NCI-H526 (cell line): ENCODE measurements around the gene WHRN.

Experiments
- DNase-seq, 2 experiments: peaks; one replicate each; lab custom pipeline; 2025; lab: John Stamatoyannopoulos, UW

The WHRN gene

DNA sequence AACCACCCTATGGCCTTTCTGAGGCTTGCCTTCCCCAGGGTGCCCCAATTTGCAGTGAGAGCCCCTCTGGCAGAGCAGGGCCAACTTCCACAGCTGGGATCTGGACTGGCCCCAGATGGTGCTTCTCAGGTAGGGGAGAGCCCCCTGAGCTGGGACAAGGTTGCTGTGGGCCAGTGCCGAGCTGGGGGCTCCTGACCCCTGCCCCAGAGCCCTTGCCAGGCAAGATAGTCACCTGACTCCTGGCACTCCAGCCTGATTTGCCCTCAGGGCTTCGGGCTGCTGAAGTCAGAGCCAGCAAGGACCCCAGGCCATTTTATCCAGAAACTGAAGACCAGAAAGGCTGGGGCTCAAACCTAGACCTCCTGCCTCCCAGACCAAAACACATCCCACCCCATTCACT lies 84.1 kb downstream of the WHRN start:
- DNase-seq, result no peak

DNA sequence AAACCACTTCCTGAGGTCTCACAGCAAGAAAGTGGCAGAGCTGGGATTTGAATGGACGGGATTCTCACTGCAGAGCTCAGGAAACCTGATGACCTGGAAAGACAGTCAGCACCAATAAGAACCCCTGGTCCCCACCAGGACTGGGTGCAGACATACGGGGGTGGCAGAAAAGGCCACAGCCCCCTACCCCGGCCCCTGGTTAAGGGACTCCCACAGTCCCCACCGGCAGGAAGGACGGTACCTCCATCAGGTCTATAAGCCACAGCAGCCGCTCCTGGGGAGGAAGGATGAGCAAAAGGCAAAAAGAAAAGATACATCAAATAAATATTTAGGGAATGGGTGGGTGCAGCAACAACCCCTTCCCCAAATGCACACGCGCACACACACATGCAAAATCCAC lies 85.5 kb downstream of the WHRN start:
- DNase-seq, result no peak

DNA sequence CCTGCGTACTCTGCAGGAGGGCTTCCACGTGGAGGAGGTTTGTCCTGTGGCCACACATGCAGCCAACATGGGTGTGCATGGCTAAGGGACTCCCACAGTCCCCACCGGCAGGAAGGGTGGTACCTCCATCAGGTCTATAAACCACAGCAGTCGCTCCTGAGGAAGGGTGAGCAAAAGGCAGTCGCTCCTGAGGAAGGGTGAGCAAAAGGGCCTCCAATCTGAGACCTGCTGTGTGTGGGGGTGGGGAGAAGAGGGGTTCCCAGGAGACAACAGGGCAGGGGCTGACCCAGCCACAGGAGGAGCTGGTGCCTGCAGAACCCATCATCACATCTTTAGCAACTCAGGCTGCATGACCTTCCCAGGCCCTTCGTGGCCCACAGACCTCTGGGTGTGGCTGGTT lies 87.2 kb downstream of the WHRN start:
- no peak for DNase-seq

DNA sequence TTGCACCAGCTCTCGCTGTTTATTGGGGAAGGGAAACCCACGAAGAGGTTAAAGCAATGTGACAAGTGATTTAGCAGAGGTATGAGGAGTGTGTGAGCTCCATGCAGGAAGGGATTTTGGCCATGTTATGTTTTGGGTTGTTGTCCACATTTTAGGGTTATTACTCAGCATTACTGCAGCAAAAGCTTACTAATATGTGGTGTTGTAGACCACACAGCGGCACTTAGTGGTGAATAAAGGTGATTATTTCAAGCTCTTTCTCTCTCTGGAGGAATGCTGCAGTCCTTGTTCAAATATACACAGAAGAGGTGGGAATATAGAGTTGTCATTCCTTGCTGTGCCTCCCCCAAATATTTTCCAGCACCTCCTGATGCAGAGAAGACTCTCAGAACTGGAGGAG lies 87.8 kb downstream of the WHRN start:
- no peak for DNase-seq

DNA sequence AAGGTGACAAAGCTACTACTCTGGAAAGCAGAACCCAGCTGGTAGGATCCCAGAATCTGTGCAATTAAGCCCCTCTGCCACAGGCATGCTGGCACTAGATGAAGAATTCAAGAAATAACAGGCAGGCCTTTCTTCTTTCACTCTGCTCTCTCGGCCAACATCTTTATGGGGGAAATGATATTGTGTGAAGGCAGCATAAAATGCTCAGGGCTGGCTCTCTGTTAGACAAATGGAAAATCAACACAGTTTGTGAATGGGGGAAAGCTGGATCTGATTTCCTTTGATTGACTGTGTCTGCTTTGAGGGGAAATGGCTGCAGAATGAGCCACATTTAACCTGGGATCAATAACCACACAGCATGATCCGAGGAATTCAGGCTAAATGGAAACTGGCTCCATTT lies 88.4 kb downstream of the WHRN start:
- DNase-seq, result no peak

DNA sequence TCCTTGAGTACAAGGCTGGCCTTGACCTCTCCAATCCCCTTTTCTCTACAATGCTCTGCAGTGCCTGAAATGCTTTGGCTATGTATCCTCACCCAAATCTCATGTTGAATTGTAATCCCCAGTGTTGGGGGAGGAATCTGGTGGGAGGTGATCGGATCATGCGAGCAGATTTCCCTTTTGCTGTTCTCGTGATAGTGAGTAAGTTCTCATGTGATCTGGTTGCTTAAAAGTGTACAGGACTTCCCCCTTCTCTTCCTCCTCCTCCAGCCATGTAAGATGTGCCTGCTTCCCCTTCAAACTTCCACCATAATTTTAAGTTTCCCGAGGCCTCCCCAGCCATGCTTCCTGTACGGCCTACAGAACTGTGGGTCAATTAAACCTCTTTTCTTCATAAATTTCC lies 89.0 kb downstream of the WHRN start:
- DNase-seq, result no peak

DNA sequence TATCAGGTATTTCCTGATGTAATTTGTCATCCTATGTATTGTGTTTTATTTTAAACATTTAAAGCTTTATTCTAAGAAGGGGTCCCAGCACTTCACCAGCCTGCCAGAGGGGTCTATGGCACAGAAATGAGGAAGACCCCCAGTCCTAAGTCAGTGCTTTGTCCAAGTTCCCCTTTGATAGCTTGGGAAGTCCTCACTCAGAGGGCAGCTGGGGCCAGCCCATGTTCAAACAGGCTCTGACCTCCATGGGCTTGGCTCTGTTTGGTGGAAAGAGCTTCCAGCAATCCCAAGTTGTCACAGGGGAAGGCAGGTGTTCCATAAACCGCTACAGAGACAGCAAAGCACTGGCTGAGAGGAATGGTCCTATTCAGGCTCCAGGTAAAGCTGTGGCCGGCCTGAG lies 90.9 kb downstream of the WHRN start:
- no peak for DNase-seq

DNA sequence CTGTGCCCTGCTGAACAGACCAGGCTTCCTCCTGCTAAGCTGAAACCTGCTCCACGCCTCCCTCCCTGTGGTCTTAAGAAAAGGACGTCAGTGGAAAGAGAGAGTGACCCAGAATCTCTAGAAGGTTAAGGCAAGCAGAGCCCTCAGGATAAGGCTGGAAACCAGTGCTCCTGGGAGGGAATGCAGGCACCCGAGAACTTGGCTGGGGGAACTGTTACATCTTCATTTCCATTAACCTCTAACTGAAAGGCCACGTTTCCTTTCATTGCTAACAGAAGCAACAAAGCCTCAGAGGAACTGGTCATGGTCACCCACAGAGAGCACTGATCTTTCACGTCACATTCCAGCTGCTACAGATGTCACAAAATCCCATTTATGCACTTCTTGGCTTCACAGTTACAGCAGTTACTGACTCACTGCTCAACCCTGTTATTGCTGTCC lies 91.4 kb downstream of the WHRN start:
- no peak for DNase-seq

DNA sequence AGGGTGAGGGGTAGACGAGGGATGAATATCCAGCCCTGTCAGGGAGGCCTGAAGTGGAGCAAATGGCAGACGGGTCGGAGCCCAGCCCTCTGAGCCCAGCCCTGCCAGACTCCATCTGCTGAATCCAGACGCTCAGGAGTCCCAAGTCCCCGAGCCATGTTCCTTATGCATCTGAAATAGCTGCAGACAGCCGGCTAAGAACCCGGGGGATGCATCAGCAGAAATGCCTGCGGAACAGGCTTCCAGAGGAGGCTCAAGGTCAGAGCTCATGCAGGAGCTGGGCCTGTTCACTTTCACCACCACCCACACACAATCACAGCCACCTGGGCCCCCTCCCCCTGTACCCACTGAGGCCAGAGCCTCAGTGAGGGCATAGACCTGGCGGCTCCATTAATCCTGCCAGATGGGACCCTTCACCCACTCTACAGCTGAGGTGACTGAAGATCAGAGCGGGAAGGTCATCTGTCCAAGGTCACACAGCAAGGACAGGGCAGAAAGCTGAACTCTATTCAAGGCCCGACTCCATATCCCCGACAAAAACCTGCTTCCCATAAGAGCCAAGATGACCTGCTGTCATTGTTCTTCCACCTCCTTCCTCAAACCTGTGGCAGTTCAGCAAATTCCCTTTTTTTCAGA lies 93.1 kb downstream of the WHRN start:
- no peak for DNase-seq

DNA sequence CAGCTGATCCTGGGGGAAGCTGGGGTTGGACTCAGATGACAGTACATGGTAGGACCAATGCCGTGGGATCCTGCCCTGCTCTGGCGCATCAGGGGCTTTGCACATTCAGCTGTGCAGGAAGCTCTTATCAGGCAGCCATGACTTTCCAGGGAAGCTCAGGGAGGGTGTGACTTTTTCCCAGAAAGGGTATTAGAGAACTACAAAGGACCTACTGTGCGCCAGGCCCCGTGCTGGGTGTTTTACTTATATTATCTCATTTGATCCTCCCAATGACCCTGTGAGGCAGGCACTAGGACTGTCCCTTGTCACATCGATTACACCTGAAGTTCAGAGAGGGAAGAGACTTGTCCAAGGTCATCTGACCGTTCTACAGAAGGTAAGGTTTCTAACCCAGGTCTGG lies 93.8 kb downstream of the WHRN start:
- DNase-seq, result no peak

DNA sequence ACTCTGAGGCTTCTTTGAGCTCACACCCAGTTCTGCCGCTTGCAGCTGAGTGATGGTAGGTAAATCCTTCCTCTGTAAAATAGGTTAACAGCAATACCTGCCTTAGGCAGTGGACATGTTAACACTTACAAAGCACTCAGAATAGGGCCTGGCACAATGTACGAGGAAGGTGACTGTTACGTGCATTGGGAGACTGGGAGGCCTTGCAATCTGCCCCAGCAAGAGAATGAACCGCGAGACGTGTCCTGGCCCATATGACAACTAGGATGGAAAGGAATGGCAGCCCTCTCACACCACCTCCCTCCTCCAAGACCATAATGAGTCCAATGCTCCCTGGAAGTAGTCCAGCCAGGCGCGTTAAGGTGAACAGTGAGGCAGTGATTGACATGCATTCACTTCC lies 94.4 kb downstream of the WHRN start:
- no peak for DNase-seq

DNA sequence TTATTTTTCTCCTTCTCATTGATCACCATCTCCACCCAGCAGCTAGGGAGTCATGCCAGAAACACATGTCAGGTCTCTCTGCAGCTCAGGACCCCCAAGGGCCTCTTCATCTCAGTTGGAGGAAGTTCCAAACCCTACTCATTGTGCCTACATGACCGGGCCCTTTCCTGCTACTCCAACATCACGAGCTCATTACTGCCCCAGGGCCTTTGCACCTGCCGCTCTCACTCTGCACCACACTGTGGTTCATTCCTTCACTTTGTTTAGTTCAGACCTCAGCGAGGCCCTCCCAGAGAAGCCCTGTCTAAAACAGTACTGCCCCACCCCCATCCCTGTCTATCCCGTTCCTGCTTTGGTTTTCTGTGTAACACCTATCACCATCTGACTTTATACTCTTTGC lies 95.4 kb downstream of the WHRN start:
- no peak for DNase-seq

DNA sequence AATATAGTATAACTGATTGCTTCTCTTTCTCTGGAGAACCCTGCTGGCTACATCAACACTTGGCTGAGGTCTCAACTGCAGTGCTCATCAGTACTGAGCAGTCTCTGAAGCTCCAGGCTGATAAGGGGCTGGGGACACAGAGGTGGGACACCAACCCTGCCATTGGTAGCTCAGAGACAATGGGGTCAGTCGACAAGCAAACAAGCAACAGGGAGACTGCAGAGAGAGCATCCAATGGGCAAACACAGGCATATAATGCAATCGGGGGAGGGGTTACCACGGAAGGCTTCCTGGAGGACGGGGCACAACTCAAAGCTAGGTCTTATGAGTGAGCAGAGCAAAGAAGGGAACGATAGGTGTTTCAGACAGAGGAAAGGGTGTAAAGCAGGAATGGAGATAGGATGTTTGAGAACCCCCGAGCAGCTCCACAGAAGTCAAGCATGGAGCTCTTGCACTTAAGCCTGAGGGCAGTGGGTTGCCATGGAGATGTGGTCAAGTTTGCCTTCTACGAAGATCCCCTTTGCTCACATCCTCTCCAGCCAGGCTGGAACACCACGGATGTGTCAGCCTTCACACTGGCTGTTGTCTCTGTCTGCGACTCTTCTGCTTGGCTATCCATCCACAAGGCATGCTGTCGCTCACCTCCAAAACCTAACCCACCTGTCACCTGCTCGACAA lies 96.0 kb downstream of the WHRN start:
- DNase-seq, result no peak

DNA sequence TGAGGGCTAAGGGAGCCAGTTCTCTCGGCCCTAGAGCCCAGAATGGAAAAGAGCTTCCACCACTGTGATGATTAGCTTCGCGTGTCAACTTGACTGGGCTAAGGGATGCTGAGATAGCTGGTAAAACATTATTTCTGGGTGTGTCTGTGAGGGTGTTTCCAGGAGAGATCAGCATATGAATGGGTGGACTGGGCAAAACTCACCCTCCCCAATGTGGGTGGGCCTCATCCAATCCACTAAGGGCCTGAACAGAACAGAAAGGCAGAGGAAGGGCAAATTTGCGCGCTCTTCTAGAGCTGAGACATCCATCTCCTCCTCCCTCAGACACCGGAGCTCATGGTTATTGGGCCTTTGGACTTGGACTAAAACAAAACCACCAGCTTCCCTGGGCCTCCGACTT lies 96.6 kb downstream of the WHRN start:
- DNase-seq, result no peak

DNA sequence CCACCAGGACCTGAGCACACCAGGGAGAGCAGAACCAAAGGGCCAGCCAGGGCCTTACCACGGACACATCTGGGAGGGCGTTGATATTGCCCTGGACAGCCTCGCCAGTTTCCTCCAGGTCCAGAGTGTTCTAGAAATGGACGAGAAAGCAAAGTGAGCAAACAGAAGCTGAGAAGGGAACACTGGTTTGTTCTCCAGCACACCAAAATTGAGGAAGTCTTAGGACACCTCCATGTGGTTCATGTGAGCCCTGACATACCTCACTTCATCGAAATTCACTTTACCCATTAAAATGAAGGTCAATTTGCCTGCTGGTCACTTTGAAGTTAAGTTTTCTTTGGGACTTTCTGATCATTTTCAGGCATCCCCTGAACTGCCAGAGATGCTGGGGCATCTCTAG lies 97.4 kb downstream of the WHRN start:
- DNase-seq, result no peak

DNA sequence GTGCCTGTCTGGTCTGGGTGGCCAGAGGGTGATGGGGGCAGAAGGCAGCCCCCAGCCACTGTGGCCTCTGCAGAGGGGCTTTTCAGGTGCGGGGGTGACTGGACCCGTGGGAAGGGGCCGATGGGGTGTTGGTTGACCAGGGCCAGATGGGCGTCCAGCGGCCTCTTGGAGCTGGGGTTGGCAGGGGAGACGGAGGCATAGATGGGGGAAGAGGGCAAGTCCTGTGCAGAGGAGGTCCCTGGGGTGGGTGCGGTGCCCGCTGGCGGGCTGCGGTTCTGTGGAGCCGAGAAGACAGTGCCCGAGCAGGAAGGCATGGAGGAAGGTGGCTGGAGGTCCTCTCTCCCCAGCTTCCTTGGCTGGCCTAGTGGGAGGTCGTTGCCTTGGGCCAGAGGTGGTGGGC lies 98.8 kb downstream of the WHRN start:
- no peak for DNase-seq

DNA sequence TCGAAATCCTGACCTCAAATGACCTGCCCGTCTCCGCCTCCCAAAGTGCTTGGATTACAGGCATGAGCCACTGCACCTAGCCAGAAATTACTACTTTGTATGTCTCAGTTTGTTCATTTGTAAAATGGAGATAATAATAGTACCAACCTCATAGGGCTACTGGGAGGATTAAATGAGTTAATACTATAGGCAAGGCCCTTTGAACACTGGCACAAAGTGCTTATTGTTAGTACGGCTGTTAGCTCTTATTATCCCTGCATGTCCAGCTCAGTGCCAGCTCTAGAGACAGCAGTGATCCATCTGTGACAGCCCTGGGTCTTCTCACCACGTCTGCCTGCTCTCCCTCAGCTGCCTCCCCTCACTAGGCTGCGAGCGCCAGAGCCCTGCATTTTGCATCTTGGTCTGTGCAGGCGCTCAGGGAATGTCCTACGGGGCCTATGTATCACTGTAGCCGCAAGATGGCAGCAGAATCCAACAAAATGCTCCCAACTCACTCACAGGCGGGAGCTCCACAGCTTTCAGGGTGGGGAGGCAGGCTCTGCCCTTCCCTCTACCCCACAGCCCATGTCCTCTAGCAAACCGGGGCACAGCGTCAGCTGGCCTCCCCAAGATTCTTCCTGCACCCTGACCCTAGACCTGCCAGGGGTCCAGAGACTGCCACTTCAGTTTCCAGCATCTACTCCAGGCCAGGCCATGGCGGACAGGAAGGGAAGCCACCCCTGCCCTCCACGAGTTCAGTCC lies 99.8 kb downstream of the WHRN start:
- DNase-seq, result peak; percentile 17 to 70

DNA sequence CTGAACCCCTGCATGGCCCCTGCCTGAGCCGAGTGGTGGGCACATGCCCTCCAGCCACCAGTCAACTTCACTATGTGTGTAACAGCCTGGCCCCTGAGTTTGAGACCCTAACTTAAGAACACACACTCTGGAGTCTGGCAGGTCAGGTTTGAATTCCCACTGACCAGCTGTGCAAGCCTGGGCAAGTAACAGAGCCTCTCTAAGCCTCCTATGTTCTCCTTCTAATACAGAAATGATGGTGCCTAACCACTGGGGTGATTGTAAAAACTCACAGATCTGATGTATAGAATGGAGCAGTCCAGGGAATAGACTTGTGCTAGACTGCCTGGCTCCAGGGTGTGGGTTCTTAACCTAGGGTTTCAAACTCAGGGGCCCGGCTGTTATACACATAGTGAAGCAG lies 100.7 kb downstream of the WHRN start:
- no peak for DNase-seq

DNA sequence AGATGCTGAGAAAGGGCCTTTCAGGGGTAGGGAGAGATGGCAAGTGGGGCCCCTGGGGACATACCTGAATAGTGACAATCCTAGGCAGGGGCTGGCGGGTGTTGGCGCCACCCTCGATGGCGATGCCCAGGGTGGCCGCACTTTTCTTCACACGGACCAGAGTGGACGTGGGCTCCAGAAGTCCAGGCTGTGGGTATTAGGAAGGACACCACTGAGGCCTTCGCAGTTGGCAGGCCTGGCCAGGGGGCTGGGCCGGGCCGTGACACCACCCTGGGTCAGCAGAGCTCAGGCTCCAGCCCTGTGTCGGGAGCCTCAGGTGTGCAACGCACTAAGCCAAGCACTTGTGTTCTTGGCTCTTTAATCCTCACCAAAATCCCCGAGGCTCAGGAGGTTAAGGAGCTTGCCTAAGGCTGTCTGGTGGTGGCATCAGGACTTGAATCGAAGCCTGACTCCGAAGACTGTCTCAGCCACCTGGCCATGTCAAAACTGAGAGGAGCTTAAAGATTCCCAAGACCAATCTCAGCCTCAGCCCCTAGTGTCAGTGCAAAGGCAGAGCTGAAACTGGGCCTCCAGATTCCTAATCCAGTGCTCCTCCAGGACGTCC lies 102.0 kb downstream of the WHRN start:
- DNase-seq, result no peak

DNA sequence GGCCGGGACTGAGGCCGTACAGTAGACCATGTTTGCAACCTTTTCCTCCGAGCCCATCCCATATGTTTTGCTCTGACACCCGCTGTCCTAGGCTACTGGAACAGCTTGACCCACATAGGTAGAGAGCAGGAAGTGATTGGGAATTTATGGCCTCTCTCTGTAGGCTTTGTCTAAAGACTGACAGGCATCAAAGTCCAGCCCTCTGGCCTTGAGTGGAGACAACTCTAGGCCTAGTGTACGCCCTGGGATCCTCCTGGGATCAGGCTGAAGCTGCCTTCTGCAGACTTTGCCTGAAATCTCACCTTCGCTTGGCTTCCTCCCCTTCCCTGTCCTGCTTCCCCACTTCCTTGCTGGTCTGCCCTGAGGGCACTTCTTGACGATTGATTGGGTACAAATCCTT lies 103.9 kb downstream of the WHRN start:
- DNase-seq, result no peak

DNA sequence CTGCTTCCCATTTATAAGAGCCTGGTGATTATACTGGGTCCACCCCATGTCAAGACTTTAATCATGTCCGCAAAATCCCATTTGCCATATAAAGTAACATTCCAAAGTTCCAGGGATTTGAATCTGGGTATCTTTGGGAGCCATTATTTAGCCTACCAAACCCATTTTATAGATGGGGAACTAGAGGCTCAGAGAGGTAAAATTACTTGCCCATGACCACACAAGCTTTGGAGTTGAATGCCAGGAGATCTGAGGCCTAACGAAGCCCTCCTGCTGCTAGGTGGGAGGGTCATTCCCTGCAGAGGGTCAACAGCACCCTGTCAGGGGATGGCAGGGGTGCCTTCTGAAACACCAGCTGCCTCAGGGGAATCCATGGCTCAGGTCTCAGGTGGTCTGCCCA lies 104.5 kb downstream of the WHRN start:
- DNase-seq, result no peak

DNA sequence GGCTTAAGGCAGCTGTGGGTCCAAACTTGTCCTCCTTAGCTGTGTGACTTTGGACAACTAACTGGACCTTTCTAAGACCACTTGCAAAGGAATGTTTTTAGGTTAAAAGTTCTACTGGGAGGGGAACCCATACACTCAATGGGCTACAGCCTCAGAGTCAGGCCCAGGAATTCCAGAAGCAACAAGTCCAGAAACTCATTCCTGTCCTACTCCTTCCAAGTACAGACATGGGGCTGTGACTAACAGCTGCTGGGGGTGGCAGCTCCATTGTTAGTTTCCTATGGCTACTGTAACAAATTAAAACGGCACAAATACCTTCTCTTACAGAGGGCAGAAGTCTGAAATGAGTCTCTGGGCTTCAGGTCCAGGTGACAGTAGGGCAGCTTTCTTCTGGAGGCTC lies 105.1 kb downstream of the WHRN start:
- no peak for DNase-seq

DNA sequence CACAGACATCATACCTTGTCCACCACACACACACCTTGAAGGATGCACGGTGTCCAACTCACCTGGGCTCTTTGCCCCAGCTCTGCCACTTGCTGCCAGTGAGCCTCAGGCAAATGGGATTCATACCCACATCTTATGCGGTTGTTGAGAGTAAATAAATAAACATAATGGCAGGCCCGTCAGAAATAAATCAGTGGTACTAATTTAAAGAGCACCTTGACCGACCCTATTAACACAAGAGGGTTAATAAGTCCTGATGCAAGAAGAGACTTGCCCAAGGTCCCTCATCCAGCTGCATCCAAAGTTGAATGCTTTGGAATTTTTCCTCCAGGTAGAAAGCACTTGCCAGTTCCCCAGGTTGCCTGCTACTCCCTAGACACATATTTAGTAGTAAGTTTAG lies 105.9 kb downstream of the WHRN start:
- DNase-seq, result no peak
